Spleen (tissue), 11 donors: ENCODE data around the gene ANKS1B. TPM values are rescaled to one million over a fixed set of nuclear protein-coding genes. Genes with fewer than 3 reads are reported as not detected.
"Not testable (repeated sequence)": the region's sequence is repeated elsewhere in the genome, so short reads cannot be mapped to it uniquely, and the experiment has no call there.

Experiments used
- DNase-seq: peaks from one replicate; pipeline ENCODE4 v3.0.0-alpha.2; 2020
- H3K27ac ChIP-seq, 8 donors: fragments of 200-600 bp; sonication (generic) in 7 of 8; 1 replicate in 4 of 8; 2 replicates in 4 of 8; pipeline versions ENCODE4 v1.5.0 to v1.8.0; 2016 to 2021; ENCODE audit warnings: inconsistent platforms in 4 of 8, mild to moderate bottlenecking in 4 of 8, moderate library complexity in 1 of 8
- H3K27me3 ChIP-seq, 7 donors: fragments of 200-600 bp; sonication (generic) in 6 of 7; replicated peaks in 1 of 7; 1 replicate in 4 of 7; 2 replicates in 3 of 7; pipeline versions ENCODE4 v1.5.0 to v1.8.0; 2016 to 2021; ENCODE audit warnings: inconsistent platforms in 3 of 7, mild to moderate bottlenecking in 1 of 7
- H3K36me3 ChIP-seq, 6 donors: fragments of 200-600 bp; sonication (generic) in 5 of 6; 1 replicate in 4 of 6; 2 replicates in 2 of 6; pipeline versions ENCODE4 v1.5.0 to v1.8.0; 2016 to 2021; ENCODE audit warnings: inconsistent platforms in 2 of 6
- H3K4me1 ChIP-seq, 6 donors: fragments of 200-600 bp; sonication (generic) in 5 of 6; 1 replicate in 3 of 6; 2 replicates in 3 of 6; pipeline versions ENCODE4 v1.5.0 to v1.8.0; 2016 to 2021; ENCODE audit warnings: inconsistent platforms in 3 of 6
- H3K4me3 ChIP-seq, 8 donors: fragments of 200-600 bp; sonication (generic) in 7 of 8; 1 replicate in 4 of 8; 2 replicates in 4 of 8; pipeline versions ENCODE4 v1.5.0 to v1.8.0; 2016 to 2021; ENCODE audit warnings: inconsistent platforms in 4 of 8, mild to moderate bottlenecking in 4 of 8, moderate library complexity in 2 of 8
- H3K9me3 ChIP-seq, 8 donors: fragments of 200-600 bp; sonication (generic) in 7 of 8; 1 replicate in 4 of 8; 2 replicates in 4 of 8; pipeline versions ENCODE4 v1.5.0 to v1.8.0; 2016 to 2021; ENCODE audit warnings: inconsistent platforms in 4 of 8
- CTCF ChIP-seq, 11 experiments: fragments of 200-600 bp in 7 of 11; fragments of 450-650 bp in 4 of 11; sonication (generic) in 4 of 11; IDR thresholded peaks in 8 of 11; conservative IDR thresholded peaks in 3 of 11; 1 replicate in 7 of 11; 2 replicates in 4 of 11; pipeline versions ENCODE4 v1.4.0 to v1.8.0; 2016 to 2021; ENCODE audit warnings: antibody characterized with exemption in 11 of 11, inconsistent platforms in 4 of 11, mild to moderate bottlenecking in 1 of 11
- POLR2A ChIP-seq, 3 donors: fragments of 450-650 bp; IDR thresholded peaks; one replicate each; pipeline ENCODE4 v1.5.1; 2017; ENCODE audit warnings: antibody characterized with exemption in 3 of 3, mild to moderate bottlenecking in 1 of 3
- POLR2AphosphoS5 ChIP-seq, 3 donors: sonication (generic); formaldehyde crosslinking; IDR thresholded peaks; one replicate each; pipeline ENCODE4 v1.5.1; 2017; ENCODE audit warnings: antibody characterized with exemption in 3 of 3
- WGBS, 5 donors: extraction: QIAGEN DNeasy Blood & Tissue Kit in 3 of 5; methylation state at CpG; one replicate each; pipeline versions ENCODE4 v1.1.5 to v1.1.7; 2013 to 2018; 5-methylcytosine and 5-hydroxymethylcytosine counted together
- intact Hi-C: fragments of 100-400 bp; cut with DNase I; formaldehyde crosslinking; loops from one replicate; pipeline ENCODE4 v1.15.0; 2023; ENCODE audit warnings: low total_unique reads
- polyA plus RNA-seq, 3 donors: library from polyadenylated mRNA; stranded (reverse); fragments of 200-250 nt; gene quantifications; one replicate each; pipeline ENCODE4 v1.2.1, GENCODE V29; 2013
- total RNA-seq, 7 donors: library from RNA; depleted of rRNA in 3 of 7; stranded (reverse); fragments of >200 nt in 3 of 7; fragmentation: NEBNext Ultra II Directional in 4 of 7; extraction: Animal tissue kit (Norgen Biotek cat#: 25700) in 4 of 7; gene quantifications; one replicate each; pipeline versions ENCODE4 v1.1.0 to v1.2.1, GENCODE V29; 2016 to 2021
- donor health status: healthy with polysubstance abuse.
- donor health status: DM: no; HTN: no; CAD: no; lungs with moderate emphysema.
- donor health status: DM: no; HTN: no; CAD: no.
- donor health status: Bipolar disorder and iron deficiency.
- donor health status: healthy.
- donor health status: DM: no; HTN: no; CAD: no.
- donor health status: DM: yes; HTN: yes; CAD: no.

ANKS1B gene
- total and polyA plus RNA-seq, 10 donors = 0.21 to 8.0 (median 4.2) TPM

GRCh38 chr12:99334285-99335056 lies 650.3 kb downstream of the ANKS1B start:
- no peak for DNase-seq
- no peaks in the 10 kb centered on the region for H3K27me3 ChIP-seq
- H3K4me3 ChIP-seq = no peak overlapping the region
- H3K36me3 ChIP-seq = no peaks in the 10 kb centered on the region
- no peaks in the 10 kb centered on the region for H3K4me1 ChIP-seq
- WGBS, 5 donors = 53 to 61% (median 57%) methylated on average over 5 of the region's 5 CpGs
- intact Hi-C loops = no loop called here
- no peak overlapping the region for H3K27ac ChIP-seq
- H3K9me3 ChIP-seq = peaks cover 0 to 3% (median 0%) of the 10 kb centered on the region in 8 donors
- TF ChIP-seq CTCF (IDR thresholded peaks at IDR 0.05 in 8 of 11, conservative IDR thresholded peaks at IDR 0.05 in 3 of 11) (no peak), POLR2AphosphoS5 (IDR thresholded peaks at IDR 0.05) (no peak), POLR2A (IDR thresholded peaks at IDR 0.05) (no peak)

- H3K36me3 ChIP-seq = no peaks in the 10 kb centered on the region
- DNase-seq = no peak
- TF ChIP-seq POLR2A (IDR thresholded peaks at IDR 0.05) (no peak), POLR2AphosphoS5 (IDR thresholded peaks at IDR 0.05) (no peak), CTCF (IDR thresholded peaks at IDR 0.05 in 8 of 11, conservative IDR thresholded peaks at IDR 0.05 in 3 of 11) (no peak)
Measured at GRCh38 chr12:99332936-99333591, 651.7 kb downstream of the ANKS1B start.

GRCh38 chr12:99330216-99330615 lies 654.5 kb downstream of the ANKS1B start:
- Histone ChIP-seq H3K9me3 (peaks cover 0 to 14% (median 10%) of the 10 kb centered on the region in 8 donors), H3K4me3 (no peak overlapping the region), H3K27ac (no peak overlapping the region), H3K36me3 (no peaks in the 10 kb centered on the region), H3K4me1 (no peaks in the 10 kb centered on the region), H3K27me3 (no peaks in the 10 kb centered on the region)
- no peak for DNase-seq
- intact Hi-C loops = no loop called here
- WGBS, 5 donors = 20 to 36% (median 34%) methylated on average over 1 of the region's 1 CpG
- TF ChIP-seq CTCF (IDR thresholded peaks at IDR 0.05 in 8 of 11, conservative IDR thresholded peaks at IDR 0.05 in 3 of 11) (no peak), POLR2AphosphoS5 (IDR thresholded peaks at IDR 0.05) (no peak), POLR2A (IDR thresholded peaks at IDR 0.05) (no peak)

More at GRCh38 chr12:99332936-99333591, 651.7 kb downstream of the ANKS1B start:
- H3K9me3 ChIP-seq = peaks cover 0 to 13% (median 7%) of the 10 kb centered on the region in 8 donors
- no peaks in the 10 kb centered on the region for H3K4me1 ChIP-seq
- no peak overlapping the region for H3K4me3 ChIP-seq
- no peak overlapping the region for H3K27ac ChIP-seq
- 13 to 22% (median 20%) methylated on average over 2 of the region's 2 CpGs for WGBS, 5 donors
- intact Hi-C loops = no loop called here
- H3K27me3 ChIP-seq = no peaks in the 10 kb centered on the region

GRCh38 chr12:99321210-99321609 lies 663.5 kb downstream of the ANKS1B start:
- H3K4me1 ChIP-seq, H3K27me3 ChIP-seq, H3K36me3 ChIP-seq, intact Hi-C loops, H3K4me3 ChIP-seq, H3K27ac ChIP-seq: not testable (repeated sequence)
- WGBS, 5 donors = 91 to 98% (median 96%) methylated on average over 5 to 9 of the region's 9 CpGs
- peak; percentile 43 for DNase-seq
- peaks cover 0 to 45% (median 25%) of the 10 kb centered on the region in 8 donors for H3K9me3 ChIP-seq
